IMR-90 (cell line): ENCODE results near the gene PREP. TPM values are rescaled to one million over a fixed set of nuclear protein-coding genes. Genes with fewer than 3 reads are reported as not detected.

Experiments used
- ATAC-seq: fragments of 200-7000 bp; cut with Tn5 transposase; 2 replicates; pipeline ENCODE4 v1.9.1; 2020; ENCODE audit warnings: low read depth, mild to moderate bottlenecking, moderate library complexity
- BruUV-seq: library from RNA; stranded (reverse); fragments of 400-500 nt; replicated peaks from 2 replicates; lab custom pipeline; 2021; lab: Mats Ljungman, UMichigan
- CTCF ChIA-PET: fragments of 300-600 bp; formaldehyde crosslinking; extraction: SDS; loops from one replicate; lab custom pipeline; 2021; ENCODE audit warnings: antibody characterized with exemption; lab: Yijun Ruan, JAX
- POLR2A ChIA-PET: fragments of 300-600 bp; sonication (Branson Sonifier 250); formaldehyde crosslinking; loops from one replicate; lab custom pipeline; 2022; ENCODE audit warnings: antibody characterized with exemption; ENCODE audit not compliant: unreplicated experiment; lab: Charles Lee
- DNase-seq: peaks from one replicate; pipeline ENCODE4 v3.0.0; 2013
- H2AFZ ChIP-seq: replicated peaks from 2 replicates; pipeline ENCODE3; 2013; ENCODE audit warnings: low read length, mild to moderate bottlenecking; ENCODE audit not compliant: poor library complexity
- H2AK5ac ChIP-seq: 2 replicates; pipeline ENCODE4 v1.6.1; 2013; ENCODE audit warnings: low read depth, low read length, inconsistent platforms
- H2AK9ac ChIP-seq: replicated peaks from 2 replicates; pipeline ENCODE3; 2013; ENCODE audit warnings: mild to moderate bottlenecking, low read depth, low read length, moderate library complexity; ENCODE audit not compliant: poor library complexity
- H2BK120ac ChIP-seq: 2 replicates; pipeline ENCODE4 v1.6.1; 2013; ENCODE audit warnings: low read depth, low read length, inconsistent platforms
- H2BK15ac ChIP-seq: 3 replicates; pipeline ENCODE4 v1.6.1; 2013; ENCODE audit warnings: low read depth, low read length, inconsistent platforms
- H2BK20ac ChIP-seq: 2 replicates; pipeline ENCODE4 v1.6.1; 2013; ENCODE audit warnings: low read depth, mild to moderate bottlenecking, inconsistent platforms, low read length, moderate library complexity
- H2BK5ac ChIP-seq: 2 replicates; pipeline ENCODE4 v1.6.1; 2013; ENCODE audit warnings: mild to moderate bottlenecking, low read depth, low read length, inconsistent platforms; ENCODE audit not compliant: poor library complexity, severe bottlenecking
- H3K14ac ChIP-seq: replicated peaks from 2 replicates; pipeline ENCODE4 v1.6.1; 2013; ENCODE audit warnings: low read depth, low read length, inconsistent platforms
- H3K18ac ChIP-seq: 2 replicates; pipeline ENCODE4 v1.6.1; 2013; ENCODE audit warnings: low read depth, low read length, control low read depth
- H3K23ac ChIP-seq: 2 replicates; pipeline ENCODE4 v1.6.1; 2013; ENCODE audit warnings: low read depth, low read length, inconsistent platforms
- H3K27ac ChIP-seq: 2 replicates; pipeline ENCODE4 v1.5.1; 2013; ENCODE audit warnings: mild to moderate bottlenecking, control low read depth, low read length; ENCODE audit not compliant: insufficient read depth
- H3K27me3 ChIP-seq: 2 replicates; pipeline ENCODE4 v1.6.1; 2013; ENCODE audit warnings: low read length; ENCODE audit not compliant: control insufficient read depth, insufficient read depth
- H3K36me3 ChIP-seq: 2 replicates; pipeline ENCODE4 v1.6.1; 2013; ENCODE audit warnings: low read length, mixed read lengths; ENCODE audit not compliant: control insufficient read depth, insufficient read depth
- H3K4ac ChIP-seq: 2 replicates; pipeline ENCODE4 v1.6.1; 2013; ENCODE audit warnings: low read depth, low read length, inconsistent platforms
- H3K4me1 ChIP-seq: 2 replicates; pipeline ENCODE4 v1.6.1; 2013; ENCODE audit warnings: low read length, mixed read lengths; ENCODE audit not compliant: control insufficient read depth, insufficient read depth
- H3K4me2 ChIP-seq: 2 replicates; pipeline ENCODE4 v1.6.1; 2013; ENCODE audit warnings: low read depth, mild to moderate bottlenecking, control low read depth, low read length, moderate library complexity
- H3K4me3 ChIP-seq: 2 replicates; pipeline ENCODE4 v1.5.1; 2013; ENCODE audit warnings: low read depth, mild to moderate bottlenecking, control low read depth, low read length, moderate library complexity; ENCODE audit not compliant: insufficient read depth
- H3K56ac ChIP-seq: 2 replicates; pipeline ENCODE4 v1.6.1; 2013; ENCODE audit warnings: low read length, inconsistent platforms; ENCODE audit not compliant: insufficient read depth; ENCODE audit errors: extremely low read depth
- H3K79me1 ChIP-seq, 2 experiments: 2 replicates each; pipeline ENCODE4 v1.6.1; 2013; ENCODE audit warnings: low read length in 2 of 2, inconsistent platforms in 1 of 2, low read depth in 1 of 2
- H3K9ac ChIP-seq: 2 replicates; pipeline ENCODE4 v1.6.1; 2013; ENCODE audit warnings: low read depth, low read length, control low read depth
- H3K9me1 ChIP-seq: 2 replicates; pipeline ENCODE4 v1.6.1; 2013; ENCODE audit warnings: low read length, inconsistent platforms; ENCODE audit not compliant: insufficient read depth
- H3K9me3 ChIP-seq: 2 replicates; pipeline ENCODE4 v1.6.1; 2013; ENCODE audit warnings: low read length; ENCODE audit not compliant: control insufficient read depth, insufficient read depth
- H4K20me1 ChIP-seq: 2 replicates; pipeline ENCODE4 v1.6.1; 2013; ENCODE audit warnings: low read length, inconsistent platforms; ENCODE audit not compliant: insufficient read depth
- H4K5ac ChIP-seq: 2 replicates; pipeline ENCODE4 v1.6.1; 2013; ENCODE audit warnings: mild to moderate bottlenecking, low read depth, low read length, control low read depth
- H4K8ac ChIP-seq, 2 experiments: 2 replicates each; pipeline ENCODE4 v1.6.1; 2013; ENCODE audit warnings: low read depth in 2 of 2, low read length in 2 of 2, control low read depth in 1 of 2, inconsistent platforms in 1 of 2
- H4K91ac ChIP-seq: 2 replicates; pipeline ENCODE4 v1.6.1; 2013; ENCODE audit warnings: low read depth, low read length, inconsistent platforms; ENCODE audit not compliant: insufficient read depth
- BHLHE40 ChIP-seq: fragments of 150-350 bp; IDR thresholded peaks from 2 replicates; pipeline ENCODE4 v1.6.1; 2016; ENCODE audit warnings: mild to moderate bottlenecking, low read depth, low read length
- CEBPB ChIP-seq: IDR thresholded peaks from 2 replicates; pipeline ENCODE4 v1.6.1; 2012; ENCODE audit warnings: low read depth, low read length, improper control_type of control experiment
- CHD1 ChIP-seq: IDR thresholded peaks from 2 replicates; pipeline ENCODE4 v1.6.1; 2012; ENCODE audit warnings: low read depth, low read length, improper control_type of control experiment
- FOS ChIP-seq: fragments of 150-350 bp; IDR thresholded peaks from 2 replicates; pipeline ENCODE4 v1.6.1; 2016; ENCODE audit warnings: low read depth, low read length
- MAFK ChIP-seq: IDR thresholded peaks from 2 replicates; pipeline ENCODE4 v1.6.1; 2012; ENCODE audit warnings: low read depth, low read length, improper control_type of control experiment
- MAZ ChIP-seq: IDR thresholded peaks from 2 replicates; pipeline ENCODE4 v1.6.1; 2012; ENCODE audit warnings: low read depth, mild to moderate bottlenecking, low read length, improper control_type of control experiment, moderate library complexity, borderline replicate concordance
- MXI1 ChIP-seq: IDR thresholded peaks from 2 replicates; pipeline ENCODE4 v1.6.1; 2012; ENCODE audit warnings: low read depth, mild to moderate bottlenecking, low read length, moderate library complexity, borderline replicate concordance
- NFE2L2 ChIP-seq: fragments of 150-350 bp; IDR thresholded peaks from 2 replicates; pipeline ENCODE4 v1.6.1; 2016; ENCODE audit warnings: low read depth, mild to moderate bottlenecking, low read length
- POLR2A ChIP-seq: IDR thresholded peaks from 2 replicates; pipeline ENCODE4 v1.6.1; 2012; ENCODE audit warnings: mild to moderate bottlenecking, low read depth, low read length
- RAD21 ChIP-seq: IDR thresholded peaks from 2 replicates; pipeline ENCODE4 v1.6.1; 2012; ENCODE audit warnings: low read length, improper control_type of control experiment
- RCOR1 ChIP-seq: IDR thresholded peaks from 2 replicates; pipeline ENCODE4 v1.6.1; 2012; ENCODE audit warnings: mild to moderate bottlenecking, low read length, improper control_type of control experiment; ENCODE audit not compliant: insufficient replicate concordance
- RFX5 ChIP-seq: IDR thresholded peaks from 2 replicates; pipeline ENCODE4 v1.8.0; 2012; ENCODE audit warnings: low read depth, mild to moderate bottlenecking, low read length, moderate library complexity
- SMC3 ChIP-seq: fragments of 150-350 bp; IDR thresholded peaks from 2 replicates; pipeline ENCODE4 v1.6.1; 2016; ENCODE audit warnings: low read depth, mild to moderate bottlenecking, antibody characterized with exemption, low read length, moderate library complexity
- WGBS, 2 experiments: methylation state at CpG; one replicate each; pipeline versions ENCODE4 v1.1.5 to v1.1.7; 2013; ENCODE audit warnings: missing lambda C conversion rate in 2 of 2; ENCODE audit not compliant: insufficient read length in 1 of 2; ENCODE audit errors: extremely low coverage in 2 of 2; 5-methylcytosine and 5-hydroxymethylcytosine counted together
- dilution Hi-C: fragments of 300-500 bp; cut with HindIII; formaldehyde crosslinking; loops from one replicate; pipeline ENCODE4 v1.14.3; 2018; ENCODE audit warnings: low sequenced_read_pairs; ENCODE audit not compliant: unreplicated experiment
- in situ Hi-C: fragments of 300-500 bp; cut with MboI; formaldehyde crosslinking; loops from 3 replicates; pipeline ENCODE4 v1.14.3; 2019; ENCODE audit warnings: low sequenced_read_pairs, inconsistent platforms, mixed read lengths
- intact Hi-C: fragments of 100-400 bp; cut with micrococcal nuclease; formaldehyde crosslinking; loops from 2 replicates; pipeline ENCODE4 v1.10.0; 2022
- polyA plus RNA-seq, 3 experiments: library from polyadenylated mRNA; depleted of rRNA; stranded (reverse); fragments of >200 nt; gene quantifications; 2 replicates each; pipeline ENCODE4 v1.2.3, GENCODE V29; 2012; ENCODE audit warnings: low replicate concordance in 1 of 3
- total RNA-seq: library from RNA; depleted of rRNA; stranded (reverse); fragments of >200 nt; gene quantifications from 2 replicates; pipeline ENCODE4 v1.2.3, GENCODE V29; 2012
- TF ChIP-seq, protein P1 (sequence below): conservative IDR thresholded peaks from 2 replicates; pipeline ENCODE4 v1.5.1; 2012; ENCODE audit warnings: mild to moderate bottlenecking, low read depth, low read length, improper control_type of control experiment
- TF ChIP-seq, protein P2 (sequence below): fragments of 150-350 bp; IDR thresholded peaks from 2 replicates; pipeline ENCODE4 v1.6.1; 2017; ENCODE audit warnings: mild to moderate bottlenecking, antibody characterized with exemption, low read length, low read depth
- TF ChIP-seq, protein P3 (sequence below): fragments of 150-350 bp; IDR thresholded peaks from 2 replicates; pipeline ENCODE4 v1.6.1; 2016; ENCODE audit warnings: low read depth, mild to moderate bottlenecking, low read length, moderate library complexity, borderline replicate concordance

Gene PREP
- total and polyA plus RNA-seq, 2 of the 4 experiments (the other 2 are of a cell fraction) = 21.0 to 25.7 TPM

DNA sequence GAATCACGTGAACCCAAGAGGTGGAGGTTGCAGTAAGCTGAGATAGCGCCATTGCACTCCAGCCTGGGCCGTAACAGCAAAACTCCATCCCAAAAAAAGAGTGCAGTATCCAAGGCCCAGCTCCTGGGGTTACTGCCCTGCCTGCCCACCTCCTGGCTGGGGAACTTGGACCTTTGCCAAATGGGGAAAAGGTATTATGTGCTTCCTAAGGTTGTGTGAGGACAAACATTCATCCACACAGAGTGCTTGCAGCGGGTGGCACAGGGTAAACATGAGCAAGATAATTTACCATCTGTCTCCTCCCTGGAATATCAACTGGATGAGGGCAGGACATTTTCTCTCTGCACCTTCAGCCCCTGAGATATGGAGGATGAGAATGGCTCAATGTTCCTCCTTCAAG, 128.2 kb downstream of the PREP start:
- Histone ChIP-seq H2AFZ (no peak overlapping the region), H3K56ac (no peak overlapping the region)
- dilution Hi-C loops = no loop called here

More for the DNA sequence above, 128.2 kb downstream of the PREP start:
- H4K20me1 ChIP-seq = no peaks in the 10 kb centered on the region
- POLR2A ChIA-PET = no interaction called here
- no peak overlapping the region for H3K18ac ChIP-seq
- no peak overlapping the region for H4K91ac ChIP-seq
- H3K4me2 ChIP-seq = no peak overlapping the region
- no peak overlapping the region for H3K27ac ChIP-seq
- intact Hi-C loops (no loop called here), in situ Hi-C loops (no loop called here)
- BruUV-seq = no TSS peak
- H3K4me3 ChIP-seq = no peak overlapping the region
- no peak for ATAC-seq
- peaks cover 4% of the 10 kb centered on the region; the same call in 1 of the 2 replicates for H3K4me1 ChIP-seq
- H2BK120ac ChIP-seq = no peak overlapping the region
- CTCF ChIA-PET = no interaction called here
- H4K5ac ChIP-seq = no peak overlapping the region
- no peak overlapping the region for H2AK9ac ChIP-seq
- no CpG with 5 or more reads among the region's 4 CpGs for WGBS, 2 experiments
- H3K36me3 ChIP-seq = peaks cover 12% of the 10 kb centered on the region
- TF ChIP-seq SMC3 (no peak), BHLHE40 (no peak), POLR2A (no peak), CHD1 (no peak), FOS (no peak), NFE2L2 (no peak), MXI1 (no peak), MAFK (no peak), CEBPB (no peak), RAD21 (no peak), RFX5 (no peak), RCOR1 (no peak), MAZ (no peak)
- TF ChIP-seq, protein P1, sequence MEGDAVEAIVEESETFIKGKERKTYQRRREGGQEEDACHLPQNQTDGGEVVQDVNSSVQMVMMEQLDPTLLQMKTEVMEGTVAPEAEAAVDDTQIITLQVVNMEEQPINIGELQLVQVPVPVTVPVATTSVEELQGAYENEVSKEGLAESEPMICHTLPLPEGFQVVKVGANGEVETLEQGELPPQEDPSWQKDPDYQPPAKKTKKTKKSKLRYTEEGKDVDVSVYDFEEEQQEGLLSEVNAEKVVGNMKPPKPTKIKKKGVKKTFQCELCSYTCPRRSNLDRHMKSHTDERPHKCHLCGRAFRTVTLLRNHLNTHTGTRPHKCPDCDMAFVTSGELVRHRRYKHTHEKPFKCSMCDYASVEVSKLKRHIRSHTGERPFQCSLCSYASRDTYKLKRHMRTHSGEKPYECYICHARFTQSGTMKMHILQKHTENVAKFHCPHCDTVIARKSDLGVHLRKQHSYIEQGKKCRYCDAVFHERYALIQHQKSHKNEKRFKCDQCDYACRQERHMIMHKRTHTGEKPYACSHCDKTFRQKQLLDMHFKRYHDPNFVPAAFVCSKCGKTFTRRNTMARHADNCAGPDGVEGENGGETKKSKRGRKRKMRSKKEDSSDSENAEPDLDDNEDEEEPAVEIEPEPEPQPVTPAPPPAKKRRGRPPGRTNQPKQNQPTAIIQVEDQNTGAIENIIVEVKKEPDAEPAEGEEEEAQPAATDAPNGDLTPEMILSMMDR = no peak
- TF ChIP-seq, protein P2, sequence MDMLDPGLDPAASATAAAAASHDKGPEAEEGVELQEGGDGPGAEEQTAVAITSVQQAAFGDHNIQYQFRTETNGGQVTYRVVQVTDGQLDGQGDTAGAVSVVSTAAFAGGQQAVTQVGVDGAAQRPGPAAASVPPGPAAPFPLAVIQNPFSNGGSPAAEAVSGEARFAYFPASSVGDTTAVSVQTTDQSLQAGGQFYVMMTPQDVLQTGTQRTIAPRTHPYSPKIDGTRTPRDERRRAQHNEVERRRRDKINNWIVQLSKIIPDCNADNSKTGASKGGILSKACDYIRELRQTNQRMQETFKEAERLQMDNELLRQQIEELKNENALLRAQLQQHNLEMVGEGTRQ = no peak
- TF ChIP-seq, protein P3, sequence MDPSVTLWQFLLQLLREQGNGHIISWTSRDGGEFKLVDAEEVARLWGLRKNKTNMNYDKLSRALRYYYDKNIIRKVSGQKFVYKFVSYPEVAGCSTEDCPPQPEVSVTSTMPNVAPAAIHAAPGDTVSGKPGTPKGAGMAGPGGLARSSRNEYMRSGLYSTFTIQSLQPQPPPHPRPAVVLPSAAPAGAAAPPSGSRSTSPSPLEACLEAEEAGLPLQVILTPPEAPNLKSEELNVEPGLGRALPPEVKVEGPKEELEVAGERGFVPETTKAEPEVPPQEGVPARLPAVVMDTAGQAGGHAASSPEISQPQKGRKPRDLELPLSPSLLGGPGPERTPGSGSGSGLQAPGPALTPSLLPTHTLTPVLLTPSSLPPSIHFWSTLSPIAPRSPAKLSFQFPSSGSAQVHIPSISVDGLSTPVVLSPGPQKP = no peak
- H2BK5ac ChIP-seq = no peak overlapping the region
- no peak overlapping the region for H2AK5ac ChIP-seq
- H2BK20ac ChIP-seq = no peak overlapping the region
- no peak overlapping the region for H3K9ac ChIP-seq
- no peak for DNase-seq
- H3K79me1 ChIP-seq = no peaks in the 10 kb centered on the region
- no peak overlapping the region for H3K4ac ChIP-seq
- no peak overlapping the region for H2BK15ac ChIP-seq
- H3K14ac ChIP-seq = no peak overlapping the region
- no peak overlapping the region for H4K8ac ChIP-seq
- peaks cover 6% of the 10 kb centered on the region; the same call in 1 of the 2 replicates for H3K9me1 ChIP-seq
- H3K23ac ChIP-seq = no peak overlapping the region
- no peaks in the 10 kb centered on the region for H3K9me3 ChIP-seq
- no peaks in the 10 kb centered on the region for H3K27me3 ChIP-seq
